HepG2 (cell line): ENCODE results near the gene WDR93. TPM values are rescaled to one million over a fixed set of nuclear protein-coding genes. Genes with fewer than 3 reads are reported as not detected.

Experiments used
- ARHGAP35 ChIP-seq: sonication (generic); formaldehyde crosslinking; IDR thresholded peaks from 2 replicates; pipeline ENCODE4 v1.9.0; 2022; ENCODE audit warnings: mild to moderate bottlenecking, inconsistent platforms, moderate library complexity, missing genetic modification reagents, borderline replicate concordance
- POLR2G ChIP-seq: fragments of 200-400 bp; formaldehyde crosslinking; IDR thresholded peaks from 2 replicates; pipeline ENCODE4 v1.6.1; 2018; ENCODE audit warnings: mild to moderate bottlenecking, low read depth, low read length, moderate library complexity
- RFXAP ChIP-seq: sonication (generic); formaldehyde crosslinking; IDR thresholded peaks from 2 replicates; pipeline ENCODE4 v1.4.0; 2020; ENCODE audit warnings: missing genetic modification reagents, borderline replicate concordance
- SAFB2 ChIP-seq: sonication (generic); formaldehyde crosslinking; IDR thresholded peaks from 2 replicates; pipeline ENCODE4 v1.5.1; 2020; ENCODE audit warnings: missing genetic modification reagents, low read depth, mild to moderate bottlenecking, borderline replicate concordance
- YEATS4 ChIP-seq: sonication (generic); formaldehyde crosslinking; IDR thresholded peaks from 2 replicates; pipeline ENCODE4 v1.4.0; 2020; ENCODE audit warnings: missing genetic modification reagents, borderline replicate concordance
- ZFX ChIP-seq: sonication (generic); formaldehyde crosslinking; IDR thresholded peaks from 2 replicates; pipeline ENCODE4 v1.4.0; 2020; ENCODE audit warnings: mild to moderate bottlenecking, low read depth, missing genetic modification reagents, moderate library complexity
- ZNF136 ChIP-seq: sonication (generic); formaldehyde crosslinking; IDR thresholded peaks from 2 replicates; pipeline ENCODE4 v1.8.1; 2022; ENCODE audit warnings: low read depth, mild to moderate bottlenecking, moderate library complexity, missing genetic modification reagents
- ZNF18 ChIP-seq: sonication (generic); formaldehyde crosslinking; IDR thresholded peaks from 2 replicates; pipeline ENCODE4 v1.8.0; 2022; ENCODE audit warnings: mild to moderate bottlenecking, missing genetic modification reagents; ENCODE audit not compliant: insufficient replicate concordance
- polyA plus RNA-seq, 8 experiments: library from polyadenylated mRNA; depleted of rRNA in 3 of 8; stranded (reverse) in 7 of 8; unstranded in 1 of 8; fragments of >200 nt; fragmentation: Illumina TruSeq in 4 of 8; extraction: Trizol in 4 of 8; gene quantifications; 2 replicates each; pipeline versions ENCODE4 v1.2.1 to v1.2.3, GENCODE V29; 2011 to 2016; ENCODE audit warnings: low read depth in 4 of 8, missing spikeins in 1 of 8, mixed read lengths in 1 of 8; ENCODE audit not compliant: insufficient read depth in 1 of 8
- total RNA-seq, 5 experiments: library from RNA; depleted of rRNA; stranded (reverse); fragments of >200 nt; fragmentation: Illumina TruSeq; extraction: Trizol; gene quantifications; 2 replicates each; pipeline ENCODE4 v1.2.3, GENCODE V29; 2016; ENCODE audit warnings: low read depth in 1 of 5
- TF ChIP-seq, protein P1 (sequence below): sonication (generic); formaldehyde crosslinking; IDR thresholded peaks from 2 replicates; pipeline ENCODE4 v1.9.0; 2021; ENCODE audit warnings: missing genetic modification reagents, borderline replicate concordance
- TF ChIP-seq, protein P2 (sequence below): sonication (generic); formaldehyde crosslinking; IDR thresholded peaks from one replicate; pipeline ENCODE4 v1.5.1; 2020; ENCODE audit warnings: mild to moderate bottlenecking, missing genetic modification reagents; ENCODE audit errors: not compliant biosample characterization
- TF ChIP-seq, protein P3 (sequence below): sonication (generic); formaldehyde crosslinking; IDR thresholded peaks from 2 replicates; pipeline ENCODE4 v1.4.0; 2020; ENCODE audit warnings: missing genetic modification reagents

WDR93 gene
- total and polyA plus RNA-seq, 2 of the 13 experiments (the other 11 are each of a cell fraction or from before 2014, with no cell fraction given): 0.07 TPM; not detected in 1

DNA sequence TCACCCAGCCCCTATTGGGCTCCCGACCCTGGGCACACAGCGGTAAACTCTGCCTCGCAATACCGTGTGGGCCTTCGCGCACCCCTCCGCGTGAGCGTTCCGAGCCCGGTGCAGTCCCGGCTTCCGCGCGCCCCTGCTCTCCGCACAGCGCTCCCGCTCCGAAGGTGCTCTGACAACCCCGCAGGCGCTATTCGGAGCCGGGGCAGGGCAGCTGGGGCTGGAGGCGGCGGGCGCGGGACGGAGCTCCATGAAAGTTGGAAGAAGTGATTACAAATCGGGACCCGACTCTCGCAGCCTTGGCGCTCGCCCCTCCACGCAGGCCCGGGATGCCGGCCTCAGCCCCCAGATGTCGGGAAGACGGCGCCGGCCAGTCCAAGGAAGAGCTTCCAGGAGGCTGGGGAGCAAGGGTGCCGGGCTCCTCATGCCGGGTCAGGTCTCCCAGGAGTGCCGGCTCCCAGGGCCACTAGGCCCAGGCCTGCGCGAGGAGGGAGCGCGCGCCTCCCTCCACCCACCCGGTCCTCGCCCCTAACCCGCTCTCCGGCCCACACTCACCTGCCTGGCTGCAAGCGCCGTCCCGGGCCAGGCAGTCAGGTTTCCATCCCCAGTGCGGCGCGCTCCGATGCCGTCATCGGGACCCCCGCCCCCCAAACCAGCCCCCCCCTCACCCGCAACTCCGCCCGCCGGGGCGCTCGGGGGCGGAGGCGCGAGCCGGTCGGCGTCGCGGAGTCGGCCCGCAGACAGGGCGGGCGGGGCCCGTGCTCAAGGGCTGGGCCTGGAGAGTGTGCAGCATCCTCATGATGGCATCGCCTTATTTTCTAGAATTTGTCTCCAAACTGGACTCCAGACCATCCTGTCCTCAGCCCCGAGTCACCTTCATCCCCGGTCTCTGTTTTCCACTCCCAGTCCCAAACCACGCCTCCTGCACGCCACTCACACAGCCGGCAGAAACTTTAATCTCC lies 35.5 kb upstream of the WDR93 start, which contains the start of gene KIF7 (continued):
- TF ChIP-seq, protein P1, sequence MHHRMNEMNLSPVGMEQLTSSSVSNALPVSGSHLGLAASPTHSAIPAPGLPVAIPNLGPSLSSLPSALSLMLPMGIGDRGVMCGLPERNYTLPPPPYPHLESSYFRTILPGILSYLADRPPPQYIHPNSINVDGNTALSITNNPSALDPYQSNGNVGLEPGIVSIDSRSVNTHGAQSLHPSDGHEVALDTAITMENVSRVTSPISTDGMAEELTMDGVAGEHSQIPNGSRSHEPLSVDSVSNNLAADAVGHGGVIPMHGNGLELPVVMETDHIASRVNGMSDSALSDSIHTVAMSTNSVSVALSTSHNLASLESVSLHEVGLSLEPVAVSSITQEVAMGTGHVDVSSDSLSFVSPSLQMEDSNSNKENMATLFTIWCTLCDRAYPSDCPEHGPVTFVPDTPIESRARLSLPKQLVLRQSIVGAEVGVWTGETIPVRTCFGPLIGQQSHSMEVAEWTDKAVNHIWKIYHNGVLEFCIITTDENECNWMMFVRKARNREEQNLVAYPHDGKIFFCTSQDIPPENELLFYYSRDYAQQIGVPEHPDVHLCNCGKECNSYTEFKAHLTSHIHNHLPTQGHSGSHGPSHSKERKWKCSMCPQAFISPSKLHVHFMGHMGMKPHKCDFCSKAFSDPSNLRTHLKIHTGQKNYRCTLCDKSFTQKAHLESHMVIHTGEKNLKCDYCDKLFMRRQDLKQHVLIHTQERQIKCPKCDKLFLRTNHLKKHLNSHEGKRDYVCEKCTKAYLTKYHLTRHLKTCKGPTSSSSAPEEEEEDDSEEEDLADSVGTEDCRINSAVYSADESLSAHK (CRISPR knock-in tag): no peak
- TF ChIP-seq RFXAP (CRISPR knock-in tag): no peak
- no peak for TF ChIP-seq ZNF18 (CRISPR knock-in tag)
- 0 out of 2 replicates have a peak, but pooled peaks have one; percentile 32 for TF ChIP-seq POLR2G
- 0 out of 2 replicates have a peak, but pooled peaks have one; percentile 40 for TF ChIP-seq ARHGAP35
- peak; percentile 71 for TF ChIP-seq ZFX (CRISPR knock-in tag)
- 0 out of 2 replicates have a peak, but pooled peaks have one; percentile 25 for TF ChIP-seq SAFB2
- no peak for TF ChIP-seq ZNF136
- TF ChIP-seq, protein P2, sequence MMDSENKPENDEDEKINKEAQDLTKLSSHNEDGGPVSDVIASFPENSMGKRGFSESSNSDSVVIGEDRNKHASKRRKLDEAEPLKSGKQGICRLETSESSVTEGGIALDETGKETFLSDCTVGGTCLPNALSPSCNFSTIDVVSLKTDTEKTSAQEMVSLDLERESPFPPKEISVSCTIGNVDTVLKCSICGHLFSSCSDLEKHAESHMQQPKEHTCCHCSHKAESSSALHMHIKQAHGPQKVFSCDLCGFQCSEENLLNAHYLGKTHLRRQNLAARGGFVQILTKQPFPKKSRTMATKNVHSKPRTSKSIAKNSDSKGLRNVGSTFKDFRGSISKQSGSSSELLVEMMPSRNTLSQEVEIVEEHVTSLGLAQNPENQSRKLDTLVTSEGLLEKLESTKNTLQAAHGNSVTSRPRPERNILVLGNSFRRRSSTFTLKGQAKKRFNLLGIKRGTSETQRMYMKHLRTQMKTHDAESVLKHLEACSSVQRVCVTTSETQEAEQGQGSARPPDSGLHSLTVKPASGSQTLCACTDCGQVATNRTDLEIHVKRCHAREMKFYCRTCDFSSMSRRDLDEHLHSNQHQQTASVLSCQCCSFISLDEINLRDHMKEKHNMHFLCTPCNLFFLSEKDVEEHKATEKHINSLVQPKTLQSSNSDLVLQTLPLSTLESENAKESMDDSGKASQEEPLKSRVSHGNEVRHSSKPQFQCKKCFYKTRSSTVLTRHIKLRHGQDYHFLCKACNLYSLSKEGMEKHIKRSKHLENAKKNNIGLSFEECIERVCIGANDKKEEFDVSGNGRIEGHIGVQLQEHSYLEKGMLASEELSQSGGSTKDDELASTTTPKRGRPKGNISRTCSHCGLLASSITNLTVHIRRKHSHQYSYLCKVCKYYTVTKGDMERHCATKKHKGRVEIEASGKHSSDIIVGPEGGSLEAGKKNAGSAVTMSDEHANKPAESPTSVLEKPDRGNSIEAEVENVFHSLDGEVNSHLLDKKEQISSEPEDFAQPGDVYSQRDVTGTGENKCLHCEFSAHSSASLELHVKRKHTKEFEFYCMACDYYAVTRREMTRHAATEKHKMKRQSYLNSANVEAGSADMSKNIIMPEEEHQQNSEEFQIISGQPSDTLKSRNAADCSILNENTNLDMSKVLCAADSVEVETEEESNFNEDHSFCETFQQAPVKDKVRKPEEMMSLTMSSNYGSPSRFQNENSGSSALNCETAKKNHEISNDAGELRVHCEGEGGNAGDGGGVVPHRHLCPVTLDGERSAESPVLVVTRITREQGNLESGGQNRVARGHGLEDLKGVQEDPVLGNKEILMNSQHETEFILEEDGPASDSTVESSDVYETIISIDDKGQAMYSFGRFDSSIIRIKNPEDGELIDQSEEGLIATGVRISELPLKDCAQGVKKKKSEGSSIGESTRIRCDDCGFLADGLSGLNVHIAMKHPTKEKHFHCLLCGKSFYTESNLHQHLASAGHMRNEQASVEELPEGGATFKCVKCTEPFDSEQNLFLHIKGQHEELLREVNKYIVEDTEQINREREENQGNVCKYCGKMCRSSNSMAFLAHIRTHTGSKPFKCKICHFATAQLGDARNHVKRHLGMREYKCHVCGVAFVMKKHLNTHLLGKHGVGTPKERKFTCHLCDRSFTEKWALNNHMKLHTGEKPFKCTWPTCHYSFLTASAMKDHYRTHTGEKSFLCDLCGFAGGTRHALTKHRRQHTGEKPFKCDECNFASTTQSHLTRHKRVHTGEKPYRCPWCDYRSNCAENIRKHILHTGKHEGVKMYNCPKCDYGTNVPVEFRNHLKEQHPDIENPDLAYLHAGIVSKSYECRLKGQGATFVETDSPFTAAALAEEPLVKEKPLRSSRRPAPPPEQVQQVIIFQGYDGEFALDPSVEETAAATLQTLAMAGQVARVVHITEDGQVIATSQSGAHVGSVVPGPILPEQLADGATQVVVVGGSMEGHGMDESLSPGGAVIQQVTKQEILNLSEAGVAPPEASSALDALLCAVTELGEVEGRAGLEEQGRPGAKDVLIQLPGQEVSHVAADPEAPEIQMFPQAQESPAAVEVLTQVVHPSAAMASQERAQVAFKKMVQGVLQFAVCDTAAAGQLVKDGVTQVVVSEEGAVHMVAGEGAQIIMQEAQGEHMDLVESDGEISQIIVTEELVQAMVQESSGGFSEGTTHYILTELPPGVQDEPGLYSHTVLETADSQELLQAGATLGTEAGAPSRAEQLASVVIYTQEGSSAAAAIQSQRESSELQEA (CRISPR knock-in tag): peak; percentile 60
- TF ChIP-seq YEATS4: 0 out of 2 replicates have a peak, but pooled peaks have one; percentile 47
- TF ChIP-seq, protein P3, sequence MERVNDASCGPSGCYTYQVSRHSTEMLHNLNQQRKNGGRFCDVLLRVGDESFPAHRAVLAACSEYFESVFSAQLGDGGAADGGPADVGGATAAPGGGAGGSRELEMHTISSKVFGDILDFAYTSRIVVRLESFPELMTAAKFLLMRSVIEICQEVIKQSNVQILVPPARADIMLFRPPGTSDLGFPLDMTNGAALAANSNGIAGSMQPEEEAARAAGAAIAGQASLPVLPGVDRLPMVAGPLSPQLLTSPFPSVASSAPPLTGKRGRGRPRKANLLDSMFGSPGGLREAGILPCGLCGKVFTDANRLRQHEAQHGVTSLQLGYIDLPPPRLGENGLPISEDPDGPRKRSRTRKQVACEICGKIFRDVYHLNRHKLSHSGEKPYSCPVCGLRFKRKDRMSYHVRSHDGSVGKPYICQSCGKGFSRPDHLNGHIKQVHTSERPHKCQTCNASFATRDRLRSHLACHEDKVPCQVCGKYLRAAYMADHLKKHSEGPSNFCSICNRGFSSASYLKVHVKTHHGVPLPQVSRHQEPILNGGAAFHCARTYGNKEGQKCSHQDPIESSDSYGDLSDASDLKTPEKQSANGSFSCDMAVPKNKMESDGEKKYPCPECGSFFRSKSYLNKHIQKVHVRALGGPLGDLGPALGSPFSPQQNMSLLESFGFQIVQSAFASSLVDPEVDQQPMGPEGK (CRISPR knock-in tag): peak; percentile 96
